OCI-LY1 (cell line): ENCODE measurements around the gene ABCB8.

ENCODE experiments used
- CTCF ChIP-seq: fragments of 200-600 bp; sonication (generic), shearing (Covaris generic); IDR thresholded peaks from 2 replicates; pipeline ENCODE4 v1.5.1; 2017; ENCODE audit warnings: mild to moderate bottlenecking, antibody characterized with exemption, low read length, moderate library complexity, mixed read lengths
- EZH2 ChIP-seq: fragments of 200-600 bp; sonication (generic), shearing (Covaris generic); IDR thresholded peaks from 2 replicates; pipeline ENCODE4 v1.8.0; 2017; ENCODE audit warnings: borderline replicate concordance, mixed run types, mild to moderate bottlenecking, antibody characterized with exemption, low read length, moderate library complexity, mixed read lengths

DNA sequence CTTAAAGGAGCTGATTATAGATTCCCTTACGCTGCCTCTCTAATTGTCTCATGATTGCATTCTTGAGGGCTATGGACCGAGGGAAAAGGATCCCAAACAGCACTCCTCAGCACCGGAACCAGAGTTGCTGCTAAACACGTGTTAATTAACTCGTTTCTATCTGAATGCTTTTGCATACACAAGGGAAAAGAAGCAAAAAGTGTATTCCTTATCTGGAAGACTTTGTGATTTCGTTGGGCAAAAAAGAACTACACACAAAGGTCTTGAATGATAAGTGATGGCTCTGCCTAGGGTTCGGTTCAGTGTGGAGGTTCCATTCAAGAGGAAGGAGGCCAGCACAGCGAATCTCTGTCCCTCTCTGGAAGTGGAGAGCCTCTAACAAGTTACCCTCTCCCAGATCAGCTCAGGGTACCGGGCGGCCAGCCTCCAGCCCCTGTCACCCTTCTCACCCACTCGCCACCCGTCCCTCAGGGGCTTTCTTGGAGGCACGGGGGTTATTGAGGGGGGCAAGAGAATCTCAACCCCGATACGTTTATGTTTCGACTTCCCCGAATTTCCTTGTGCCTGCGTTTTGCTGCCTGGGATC, 30.6 kb downstream of the ABCB8 start:
- TF ChIP-seq EZH2 (no peak), CTCF (no peak)
